ENCODE data around the gene GPR3. TPM values are rescaled to one million over a fixed set of nuclear protein-coding genes. Genes with fewer than 3 reads are reported as not detected.

Gene GPR3
- total RNA-seq, 1 experiment from 2014 or later, result 4.4 TPM

- Histone ChIP-seq H3K18ac (ENCODE audit: insufficient read length, low read depth, low read length) (peak overlapping the region; percentile 23), H2BK5ac (ENCODE audit: insufficient read length, low read length) (no peak overlapping the region), H3K9ac (ENCODE audit: extremely low read depth, insufficient read length, low read length) (no peak overlapping the region), H2BK15ac (ENCODE audit: low read depth, low read length) (no peak overlapping the region), H3K4me2 (ENCODE audit: insufficient read depth, insufficient read length, low read length) (peak overlapping the region; percentile 79), H2AK5ac (ENCODE audit: insufficient read length, low read length) (no peak overlapping the region), H4K20me1 (ENCODE audit: control insufficient read depth, insufficient read depth, insufficient read length) (peaks cover 2% of the 10 kb centered on the region), H3K9me3 (ENCODE audit: control insufficient read depth, low read depth, low read length) (no peaks in the 10 kb centered on the region), H3T11ph (ENCODE audit: low read length) (no peak overlapping the region), H2BK12ac (ENCODE audit: insufficient read length, low read depth, low read length) (no peak overlapping the region), H2BK120ac (ENCODE audit: low read depth, low read length, poor library complexity, severe bottlenecking) (no peak overlapping the region), H3K23ac (ENCODE audit: insufficient read length, low read depth, low read length) (no peak overlapping the region), H4K91ac (ENCODE audit: insufficient read length, low read depth, low read length) (no peak overlapping the region), H3K4me1 (ENCODE audit: insufficient read depth, low read length) (no peaks in the 10 kb centered on the region; the same call in 1 of the 2 replicates), H3K27me3 (ENCODE audit: insufficient read depth, low read length) (peaks cover 4% of the 10 kb centered on the region; the same call in 1 of the 2 replicates), H3K23me2 (ENCODE audit: insufficient read length, low read depth, low read length, poor library complexity, severe bottlenecking) (peaks cover 10% of the 10 kb centered on the region), H4K8ac (replicated peaks; ENCODE audit: insufficient read length, low read depth, low read length) (no peak overlapping the region), H4K5ac (ENCODE audit: insufficient read length, low read depth, low read length) (no peak overlapping the region), H3K79me1 (ENCODE audit: insufficient read depth, low read depth, low read length, poor library complexity, severe bottlenecking) (no peaks in the 10 kb centered on the region), H3K4ac (ENCODE audit: low read depth, low read length) (no peak overlapping the region), H3K56ac (ENCODE audit: insufficient read length, low read depth, low read length) (no peak overlapping the region), H2BK20ac (ENCODE audit: low read depth, low read length, poor library complexity, severe bottlenecking) (no peak overlapping the region), H2AFZ (ENCODE audit: low read length) (no peak overlapping the region), H3K27ac (ENCODE audit: insufficient read length, low read depth, low read length) (no peak overlapping the region), H3K14ac (ENCODE audit: insufficient read depth, low read length) (no peak overlapping the region; the same call in 1 of the 2 replicates), H3K79me2 (ENCODE audit: insufficient read depth, low read length) (no peaks in the 10 kb centered on the region)
- peak; percentile 88 for DNase-seq
- Mint-ChIP-seq H3K4me1 (peaks cover 16 to 30% of the 10 kb centered on the region in 2 experiments), H3K9me3 (no peaks in the 10 kb centered on the region), H3K27me3 (ENCODE audit: low read depth) (peaks cover 33% of the 10 kb centered on the region), H3K27ac (peak overlapping the region; percentile 85 to 91 (median 87); a peak in 4 of 7 replicates), H3K36me3 (ENCODE audit: insufficient read depth in 1 of 3, low read depth in 3 of 3) (no peaks in the 10 kb centered on the region; a peak in 1 of 7 replicates), H3K4me3 (peak overlapping the region; percentile 78 to 93)
- TF ChIP-seq CTCF (conservative IDR thresholded peaks at IDR 0.05), result no peak
- WGBS (ENCODE audit: extremely low coverage, insufficient read length, low lambda C conversion rate), result no CpG with 5 or more reads among the region's 30 CpGs
These were observed 26.4 kb upstream of the GPR3 start for GRCh38 chr1:27366113-27366410.

Data from H9 (cell line).